Neural progenitor cell (in vitro differentiated cells): Measurements from ENCODE around the gene SH2D4B.

Source experiments
- EZH2 ChIP-seq: fragments of 200-600 bp; sonication (generic); IDR thresholded peaks from 2 replicates; pipeline ENCODE4 v1.6.1; 2017; ENCODE audit warnings: antibody characterized with exemption, mild to moderate bottlenecking, moderate library complexity
- TF ChIP-seq, protein P1 (sequence below): fragments of 200-600 bp; sonication (generic); IDR thresholded peaks from 2 replicates; pipeline ENCODE4 v1.5.1; 2017; ENCODE audit warnings: antibody characterized with exemption, mild to moderate bottlenecking

DNA sequence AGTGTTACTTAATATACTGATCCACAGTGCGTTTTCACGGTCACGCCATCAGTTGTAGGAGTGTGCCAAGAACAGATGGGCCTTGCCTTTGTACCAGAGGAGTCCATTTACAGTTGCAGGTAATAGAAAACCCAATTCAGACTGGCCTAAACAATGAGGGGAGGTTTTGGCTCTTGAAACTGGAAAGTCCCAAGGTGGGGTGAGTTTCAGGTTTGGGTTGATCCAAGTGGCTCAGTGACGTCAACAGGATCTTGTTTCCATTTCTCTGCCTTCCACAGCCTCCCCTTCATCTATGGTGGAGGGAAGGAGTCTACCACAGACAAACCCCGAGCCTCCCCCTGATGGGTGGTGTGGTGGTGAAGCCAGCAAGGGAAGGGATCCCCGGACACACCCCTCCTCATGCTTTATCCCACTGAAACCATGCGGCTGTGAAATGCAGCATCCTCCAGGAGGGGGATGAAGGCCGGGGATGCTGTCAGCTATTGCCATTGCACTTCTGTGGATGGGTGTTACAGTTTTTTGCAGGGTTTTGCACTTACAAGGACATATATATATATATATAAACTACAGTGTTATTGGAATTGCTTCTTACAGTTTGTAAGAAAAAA, 14.8 kb upstream of the SH2D4B start:
- TF ChIP-seq, protein P1, sequence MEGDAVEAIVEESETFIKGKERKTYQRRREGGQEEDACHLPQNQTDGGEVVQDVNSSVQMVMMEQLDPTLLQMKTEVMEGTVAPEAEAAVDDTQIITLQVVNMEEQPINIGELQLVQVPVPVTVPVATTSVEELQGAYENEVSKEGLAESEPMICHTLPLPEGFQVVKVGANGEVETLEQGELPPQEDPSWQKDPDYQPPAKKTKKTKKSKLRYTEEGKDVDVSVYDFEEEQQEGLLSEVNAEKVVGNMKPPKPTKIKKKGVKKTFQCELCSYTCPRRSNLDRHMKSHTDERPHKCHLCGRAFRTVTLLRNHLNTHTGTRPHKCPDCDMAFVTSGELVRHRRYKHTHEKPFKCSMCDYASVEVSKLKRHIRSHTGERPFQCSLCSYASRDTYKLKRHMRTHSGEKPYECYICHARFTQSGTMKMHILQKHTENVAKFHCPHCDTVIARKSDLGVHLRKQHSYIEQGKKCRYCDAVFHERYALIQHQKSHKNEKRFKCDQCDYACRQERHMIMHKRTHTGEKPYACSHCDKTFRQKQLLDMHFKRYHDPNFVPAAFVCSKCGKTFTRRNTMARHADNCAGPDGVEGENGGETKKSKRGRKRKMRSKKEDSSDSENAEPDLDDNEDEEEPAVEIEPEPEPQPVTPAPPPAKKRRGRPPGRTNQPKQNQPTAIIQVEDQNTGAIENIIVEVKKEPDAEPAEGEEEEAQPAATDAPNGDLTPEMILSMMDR, result no peak
- TF ChIP-seq EZH2, result no peak
